Measurements from ENCODE around the gene HBM. TPM values are rescaled to one million over a fixed set of nuclear protein-coding genes. Genes with fewer than 3 reads are reported as not detected.

HBM gene
- polyA plus RNA-seq, 1 donor (not counting 4 experiments of a cell fraction or from before 2014, with no cell fraction given), result not detected

DNA sequence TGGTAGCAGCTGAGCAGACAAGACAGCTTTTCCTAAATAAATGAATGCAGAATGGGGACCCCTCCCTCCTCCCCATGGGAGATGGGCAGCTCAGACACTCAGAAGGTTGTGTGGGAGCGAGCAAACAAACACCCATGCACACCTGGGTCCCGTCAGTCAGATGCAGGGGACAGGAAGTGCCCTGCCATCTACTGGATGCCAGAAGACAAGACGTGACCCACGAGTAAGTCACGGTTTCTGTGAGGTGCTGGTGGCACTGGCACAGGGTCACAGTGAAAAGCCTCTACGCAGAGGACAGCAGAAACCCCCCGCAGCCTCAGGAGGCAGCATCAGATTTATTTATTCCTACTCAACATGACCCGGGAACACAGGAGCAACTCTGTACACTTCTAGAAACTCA is 22.9 kb downstream of the HBM start:
- Histone ChIP-seq H3K79me2 (ENCODE audit: control insufficient read depth, insufficient read depth, low read length) (no peaks in the 10 kb centered on the region), H4K20me1 (ENCODE audit: control insufficient read depth, extremely low read depth, insufficient read depth, low read length) (peaks cover 6% of the 10 kb centered on the region), H3K4me2 (ENCODE audit: control insufficient read depth, extremely low read depth, insufficient read depth, low read depth, low read length) (no peak overlapping the region), H3K9ac (ENCODE audit: control insufficient read depth, extremely low read depth, insufficient read depth, low read length) (no peak overlapping the region), H3K4me3 (ENCODE audit: control insufficient read depth in 2 of 3, extremely low read depth in 1 of 3, insufficient read depth in 2 of 3, low read depth in 1 of 3, low read length in 3 of 3) (no peak overlapping the region), H2AFZ (ENCODE audit: control insufficient read depth, low read length) (no peak overlapping the region), H3K36me3 (ENCODE audit: control insufficient read depth in 2 of 2, extremely low read depth in 1 of 2, insufficient read depth in 2 of 2, low read length in 2 of 2) (peaks cover 33 to 34% of the 10 kb centered on the region in 2 experiments), H3K9me1 (ENCODE audit: control insufficient read depth, extremely low read depth, insufficient read depth, low read length) (no peaks in the 10 kb centered on the region), H3K9me3 (ENCODE audit: control insufficient read depth, low read depth, low read length) (no peaks in the 10 kb centered on the region), H3K4me1 (ENCODE audit: control insufficient read depth, extremely low read depth, insufficient read depth, low read length) (no peaks in the 10 kb centered on the region), H3K27ac (ENCODE audit: control insufficient read depth, insufficient read depth, low read length) (no peak overlapping the region), H3K27me3 (ENCODE audit: control insufficient read depth, extremely low read depth, insufficient read depth, low read length) (no peaks in the 10 kb centered on the region)
- no peak for DNase-seq (ENCODE audit: low read depth, low spot score)
- TF ChIP-seq, protein P1, sequence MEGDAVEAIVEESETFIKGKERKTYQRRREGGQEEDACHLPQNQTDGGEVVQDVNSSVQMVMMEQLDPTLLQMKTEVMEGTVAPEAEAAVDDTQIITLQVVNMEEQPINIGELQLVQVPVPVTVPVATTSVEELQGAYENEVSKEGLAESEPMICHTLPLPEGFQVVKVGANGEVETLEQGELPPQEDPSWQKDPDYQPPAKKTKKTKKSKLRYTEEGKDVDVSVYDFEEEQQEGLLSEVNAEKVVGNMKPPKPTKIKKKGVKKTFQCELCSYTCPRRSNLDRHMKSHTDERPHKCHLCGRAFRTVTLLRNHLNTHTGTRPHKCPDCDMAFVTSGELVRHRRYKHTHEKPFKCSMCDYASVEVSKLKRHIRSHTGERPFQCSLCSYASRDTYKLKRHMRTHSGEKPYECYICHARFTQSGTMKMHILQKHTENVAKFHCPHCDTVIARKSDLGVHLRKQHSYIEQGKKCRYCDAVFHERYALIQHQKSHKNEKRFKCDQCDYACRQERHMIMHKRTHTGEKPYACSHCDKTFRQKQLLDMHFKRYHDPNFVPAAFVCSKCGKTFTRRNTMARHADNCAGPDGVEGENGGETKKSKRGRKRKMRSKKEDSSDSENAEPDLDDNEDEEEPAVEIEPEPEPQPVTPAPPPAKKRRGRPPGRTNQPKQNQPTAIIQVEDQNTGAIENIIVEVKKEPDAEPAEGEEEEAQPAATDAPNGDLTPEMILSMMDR (optimal IDR thresholded peaks at IDR 0.05 in 1 of 3, IDR thresholded peaks at IDR 0.05 in 1 of 3, conservative IDR thresholded peaks at IDR 0.05 in 1 of 3; ENCODE audit: extremely low read depth in 1 of 3, insufficient read depth in 2 of 3, low read length in 3 of 3), result peak in 2 of 3 experiments; percentile 7 to 40
- TF ChIP-seq EZH2 (IDR thresholded peaks at IDR 0.05; ENCODE audit: low read length), result no peak
- dilution Hi-C loops (cut with MboI; ENCODE audit: extremely low pct_ligation_motif_present, low sequenced_read_pairs), result no loop called here
- no peak for FAIRE-seq

GRCh38 chr16:189604-190186 is 23.9 kb downstream of the HBM start:
- Histone ChIP-seq H3K9me3 (ENCODE audit: control insufficient read depth, low read depth, low read length) (no peaks in the 10 kb centered on the region), H3K4me3 (ENCODE audit: control insufficient read depth in 2 of 3, extremely low read depth in 1 of 3, insufficient read depth in 2 of 3, low read depth in 1 of 3, low read length in 3 of 3) (no peak overlapping the region), H4K20me1 (ENCODE audit: control insufficient read depth, extremely low read depth, insufficient read depth, low read length) (peaks cover 6% of the 10 kb centered on the region), H3K27me3 (ENCODE audit: control insufficient read depth, extremely low read depth, insufficient read depth, low read length) (no peaks in the 10 kb centered on the region), H3K4me1 (ENCODE audit: control insufficient read depth, extremely low read depth, insufficient read depth, low read length) (no peaks in the 10 kb centered on the region), H3K36me3 (ENCODE audit: control insufficient read depth in 2 of 2, extremely low read depth in 1 of 2, insufficient read depth in 2 of 2, low read length in 2 of 2) (peaks cover 33 to 38% of the 10 kb centered on the region in 2 experiments), H3K27ac (ENCODE audit: control insufficient read depth, insufficient read depth, low read length) (no peak overlapping the region), H3K79me2 (ENCODE audit: control insufficient read depth, insufficient read depth, low read length) (no peaks in the 10 kb centered on the region), H3K9ac (ENCODE audit: control insufficient read depth, extremely low read depth, insufficient read depth, low read length) (no peak overlapping the region), H2AFZ (ENCODE audit: control insufficient read depth, low read length) (no peak overlapping the region), H3K4me2 (ENCODE audit: control insufficient read depth, extremely low read depth, insufficient read depth, low read depth, low read length) (no peak overlapping the region), H3K9me1 (ENCODE audit: control insufficient read depth, extremely low read depth, insufficient read depth, low read length) (no peaks in the 10 kb centered on the region)
- dilution Hi-C loops (cut with MboI; ENCODE audit: extremely low pct_ligation_motif_present, low sequenced_read_pairs), result no loop called here
- FAIRE-seq, result no peak
- TF ChIP-seq, protein P1 (optimal IDR thresholded peaks at IDR 0.05 in 1 of 3, IDR thresholded peaks at IDR 0.05 in 1 of 3, conservative IDR thresholded peaks at IDR 0.05 in 1 of 3; ENCODE audit: extremely low read depth in 1 of 3, insufficient read depth in 2 of 3, low read length in 3 of 3), result no peak
- no peak for TF ChIP-seq EZH2 (IDR thresholded peaks at IDR 0.05; ENCODE audit: low read length)
- no peak for DNase-seq (ENCODE audit: low read depth, low spot score)

Measured in keratinocyte (primary cell).